GM10266 (cell line): ENCODE results near the gene MYO16.

Experiments
- DNase-seq: peaks from one replicate; pipeline ENCODE4 v3.0.0; 2012; ENCODE audit errors: extremely low spot score
- TF ChIP-seq, protein P1 (sequence below): IDR thresholded peaks from 2 replicates; pipeline ENCODE4 v1.5.1; 2012; ENCODE audit warnings: mild to moderate bottlenecking, low read depth; ENCODE audit not compliant: control insufficient read depth, insufficient read depth; ENCODE audit errors: missing control alignments

MYO16 gene

DNA sequence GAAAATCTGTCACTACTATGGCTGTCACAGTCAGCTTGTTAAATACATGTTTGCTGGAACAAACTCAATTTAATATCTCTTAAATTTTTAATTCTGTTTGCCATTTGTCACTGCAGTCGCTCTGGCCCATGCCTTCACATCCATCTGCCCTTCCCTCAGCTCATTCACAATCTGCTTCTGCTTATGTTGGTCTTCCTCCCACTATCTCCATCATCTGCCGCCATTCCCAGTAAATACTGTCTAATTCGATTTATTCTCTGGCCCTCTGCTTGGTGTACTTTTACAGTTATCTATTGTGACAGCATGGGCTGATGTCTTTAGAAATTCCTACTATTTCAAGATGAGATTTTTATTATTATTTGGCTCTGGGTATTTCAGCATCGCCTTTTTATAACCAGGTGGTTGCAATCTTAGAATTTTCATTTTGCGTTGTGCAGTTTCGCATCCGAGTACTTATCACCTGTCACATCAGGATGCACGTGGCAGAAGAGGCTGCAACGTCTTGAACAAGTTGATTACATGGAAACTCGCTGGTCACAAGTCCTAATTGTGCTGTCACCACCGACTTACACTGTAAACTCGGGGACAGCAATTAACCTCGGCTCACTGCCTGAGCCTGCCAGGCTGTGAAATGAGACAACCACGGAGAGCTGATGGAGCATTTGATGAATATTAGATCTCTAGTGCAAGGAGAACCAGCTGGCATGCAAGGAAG, 158.4 kb downstream of the MYO16 start:
- TF ChIP-seq, protein P1, sequence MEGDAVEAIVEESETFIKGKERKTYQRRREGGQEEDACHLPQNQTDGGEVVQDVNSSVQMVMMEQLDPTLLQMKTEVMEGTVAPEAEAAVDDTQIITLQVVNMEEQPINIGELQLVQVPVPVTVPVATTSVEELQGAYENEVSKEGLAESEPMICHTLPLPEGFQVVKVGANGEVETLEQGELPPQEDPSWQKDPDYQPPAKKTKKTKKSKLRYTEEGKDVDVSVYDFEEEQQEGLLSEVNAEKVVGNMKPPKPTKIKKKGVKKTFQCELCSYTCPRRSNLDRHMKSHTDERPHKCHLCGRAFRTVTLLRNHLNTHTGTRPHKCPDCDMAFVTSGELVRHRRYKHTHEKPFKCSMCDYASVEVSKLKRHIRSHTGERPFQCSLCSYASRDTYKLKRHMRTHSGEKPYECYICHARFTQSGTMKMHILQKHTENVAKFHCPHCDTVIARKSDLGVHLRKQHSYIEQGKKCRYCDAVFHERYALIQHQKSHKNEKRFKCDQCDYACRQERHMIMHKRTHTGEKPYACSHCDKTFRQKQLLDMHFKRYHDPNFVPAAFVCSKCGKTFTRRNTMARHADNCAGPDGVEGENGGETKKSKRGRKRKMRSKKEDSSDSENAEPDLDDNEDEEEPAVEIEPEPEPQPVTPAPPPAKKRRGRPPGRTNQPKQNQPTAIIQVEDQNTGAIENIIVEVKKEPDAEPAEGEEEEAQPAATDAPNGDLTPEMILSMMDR, result no peak
- no peak for DNase-seq

DNA sequence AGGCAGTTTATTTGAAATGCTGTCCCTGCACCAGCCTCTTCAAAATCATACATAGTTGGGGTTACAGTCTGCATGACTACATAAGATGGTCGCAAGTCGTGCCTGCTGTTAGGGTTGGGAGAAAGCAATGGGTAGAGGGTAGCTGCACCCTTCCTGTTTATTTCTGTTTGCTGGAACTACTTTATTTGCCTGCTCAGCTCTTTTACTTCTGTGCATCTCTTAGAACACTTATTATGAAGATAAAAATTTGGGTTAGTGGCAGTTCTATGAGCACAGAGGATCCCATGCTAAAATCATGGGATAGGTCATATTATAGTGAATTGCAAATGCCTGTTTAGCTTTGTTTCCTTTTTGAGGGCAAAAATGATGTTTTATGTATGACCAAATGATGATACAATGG, 160.1 kb downstream of the MYO16 start:
- TF ChIP-seq, protein P1, result no peak
- DNase-seq, result no peak

DNA sequence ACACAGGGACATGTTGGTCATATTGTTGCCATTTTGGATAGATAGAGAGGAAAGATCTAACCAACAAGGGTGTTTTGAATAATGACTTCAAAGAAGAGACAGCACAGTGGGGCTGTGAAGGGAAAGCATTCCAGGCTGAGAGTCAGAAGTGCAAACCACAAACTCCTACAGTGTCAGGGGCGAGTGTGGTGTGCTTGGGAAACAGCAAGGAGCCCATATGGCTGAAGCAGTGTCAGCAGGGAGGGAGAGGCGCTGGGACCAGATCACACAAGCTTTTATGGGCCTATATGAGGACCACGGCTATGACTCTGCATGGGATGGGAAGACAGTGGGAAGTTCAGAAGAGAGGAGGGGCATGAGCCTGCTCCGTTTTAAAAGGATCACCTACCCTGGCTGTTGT, 166.4 kb downstream of the MYO16 start:
- no peak for DNase-seq
- TF ChIP-seq, protein P1, result no peak

DNA sequence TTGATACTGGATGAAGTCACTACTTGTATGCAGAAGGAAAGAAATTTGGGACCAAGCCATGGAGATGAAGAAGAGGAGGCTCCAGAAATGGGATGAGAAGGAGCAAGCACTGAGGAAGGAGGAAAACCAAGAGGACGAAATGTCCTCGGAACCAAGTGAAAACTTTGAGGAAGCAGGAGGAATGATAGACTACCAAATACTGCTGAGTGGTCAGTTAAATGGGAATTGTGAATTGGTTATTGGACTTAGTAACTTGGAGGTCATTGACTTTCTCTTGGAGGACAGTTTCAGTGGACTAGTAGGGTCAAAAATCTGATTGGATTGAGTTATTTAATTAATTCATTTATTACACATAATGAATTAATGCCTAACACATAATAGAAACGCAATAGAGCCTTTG, 167.9 kb downstream of the MYO16 start:
- TF ChIP-seq, protein P1, result no peak
- DNase-seq, result no peak

DNA sequence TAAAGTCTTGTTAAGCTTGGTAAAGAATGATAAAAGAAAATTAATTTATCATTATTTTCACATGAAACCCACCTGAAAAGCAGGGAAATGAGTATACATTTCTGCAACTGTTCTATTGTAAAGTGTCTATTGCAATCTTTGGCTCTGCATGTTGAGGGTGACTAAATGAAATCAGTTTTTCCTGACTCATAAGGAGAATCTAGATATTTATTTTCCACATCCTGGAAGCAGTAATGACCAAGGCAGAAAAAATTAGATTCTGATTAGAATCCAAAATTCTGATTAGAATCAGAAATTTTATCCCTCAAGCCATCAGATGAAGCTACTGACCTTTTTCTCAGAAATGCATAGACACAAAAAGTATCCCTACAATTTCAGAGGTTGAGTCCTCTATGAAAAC, 178.4 kb downstream of the MYO16 start:
- DNase-seq, result no peak
- TF ChIP-seq, protein P1, result no peak

DNA sequence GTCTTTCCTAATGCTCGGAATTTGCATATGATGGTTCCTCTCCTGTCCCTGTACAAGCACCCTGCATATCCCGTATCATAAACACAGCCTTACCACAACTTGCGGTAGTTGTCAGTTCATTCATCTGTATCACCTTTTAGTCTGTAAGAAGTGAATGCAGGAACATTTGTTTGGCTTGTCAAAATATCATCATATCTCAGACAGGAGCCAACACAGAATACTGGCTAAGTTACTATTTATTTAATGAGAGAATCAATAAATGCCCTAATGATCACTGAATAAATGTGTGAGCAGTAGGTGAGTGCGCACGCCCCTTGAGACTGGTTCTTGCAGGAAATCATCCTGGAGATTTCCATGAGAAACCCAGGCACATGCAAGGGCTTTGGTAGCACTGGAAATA, 182.8 kb downstream of the MYO16 start:
- no peak for DNase-seq
- TF ChIP-seq, protein P1, result no peak

DNA sequence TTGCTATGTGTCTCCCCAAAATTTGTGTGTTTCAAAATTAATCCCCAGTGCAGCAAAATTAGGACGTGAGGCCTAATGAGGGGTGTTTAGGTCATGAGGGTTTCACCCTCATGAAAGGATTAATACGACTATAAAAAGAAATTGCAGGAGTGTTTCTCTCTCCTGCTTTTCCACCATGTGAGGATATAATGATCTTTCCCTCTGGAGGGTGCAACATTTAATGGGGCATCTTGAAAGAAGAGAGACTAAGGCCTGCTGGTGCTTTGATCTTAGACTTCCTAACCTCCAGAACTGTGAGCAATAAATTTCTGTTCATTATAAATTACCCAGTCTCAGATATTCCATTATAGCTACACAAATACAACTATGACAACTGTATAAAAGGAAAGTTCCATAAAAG, 183.2 kb downstream of the MYO16 start:
- TF ChIP-seq, protein P1, result no peak
- no peak for DNase-seq
